Activated naive CD8-positive, alpha-beta T cell (primary cell): ENCODE measurements around the gene COPA.

Source experiments
- H3K27ac Mint-ChIP-seq: one replicate; pipeline ENCODE4 v1.8.0; 2021; ENCODE audit warnings: mixed read lengths
- H3K27me3 Mint-ChIP-seq: one replicate; pipeline ENCODE4 v1.8.0; 2021; ENCODE audit warnings: mixed read lengths
- H3K36me3 Mint-ChIP-seq: one replicate; pipeline ENCODE4 v1.8.0; 2021; ENCODE audit warnings: mixed read lengths
- H3K4me1 Mint-ChIP-seq: one replicate; pipeline ENCODE4 v1.8.0; 2021; ENCODE audit warnings: low read depth, mixed read lengths
- H3K4me3 Mint-ChIP-seq: one replicate; pipeline ENCODE4 v1.8.0; 2021; ENCODE audit warnings: mild to moderate bottlenecking, mixed read lengths
- H3K9me3 Mint-ChIP-seq: one replicate; pipeline ENCODE4 v1.8.0; 2021; ENCODE audit warnings: low read depth, mixed read lengths

COPA gene

GRCh38 chr1:160255781-160256300 lies 87.2 kb downstream of the COPA start:
- no peaks in the 10 kb centered on the region for H3K27me3 Mint-ChIP-seq
- H3K4me1 Mint-ChIP-seq = peaks cover 42% of the 10 kb centered on the region
- H3K27ac Mint-ChIP-seq = peak overlapping the region; percentile 16
- peaks cover 8% of the 10 kb centered on the region for H3K36me3 Mint-ChIP-seq
- no peak overlapping the region for H3K4me3 Mint-ChIP-seq
- H3K9me3 Mint-ChIP-seq = no peaks in the 10 kb centered on the region

GRCh38 chr1:160251687-160252526 lies 91.1 kb downstream of the COPA start:
- Mint-ChIP-seq H3K4me1 (peaks cover 20% of the 10 kb centered on the region), H3K4me3 (no peak overlapping the region), H3K36me3 (no peaks in the 10 kb centered on the region), H3K9me3 (no peaks in the 10 kb centered on the region), H3K27ac (no peak overlapping the region), H3K27me3 (no peaks in the 10 kb centered on the region)

- Mint-ChIP-seq H3K36me3 (no peaks in the 10 kb centered on the region), H3K9me3 (no peaks in the 10 kb centered on the region), H3K4me1 (peaks cover 16% of the 10 kb centered on the region), H3K27me3 (no peaks in the 10 kb centered on the region), H3K4me3 (no peak overlapping the region), H3K27ac (peak overlapping the region; percentile 7)
Observed at GRCh38 chr1:160251011-160251410, 92.0 kb downstream of the COPA start.

- H3K4me1 Mint-ChIP-seq = peaks cover 26% of the 10 kb centered on the region
- no peaks in the 10 kb centered on the region for H3K27me3 Mint-ChIP-seq
- no peaks in the 10 kb centered on the region for H3K9me3 Mint-ChIP-seq
- no peak overlapping the region for H3K4me3 Mint-ChIP-seq
- H3K36me3 Mint-ChIP-seq = peaks cover 2% of the 10 kb centered on the region
- H3K27ac Mint-ChIP-seq = no peak overlapping the region
Observed at GRCh38 chr1:160247053-160247452, 96.0 kb downstream of the COPA start.

- Mint-ChIP-seq H3K4me3 (no peak overlapping the region), H3K4me1 (peaks cover 22% of the 10 kb centered on the region), H3K36me3 (peaks cover 3% of the 10 kb centered on the region), H3K27ac (no peak overlapping the region), H3K27me3 (no peaks in the 10 kb centered on the region), H3K9me3 (no peaks in the 10 kb centered on the region)
Observed at GRCh38 chr1:160245434-160245833, 97.6 kb downstream of the COPA start.

- H3K4me3 Mint-ChIP-seq = no peak overlapping the region
- H3K27me3 Mint-ChIP-seq = no peaks in the 10 kb centered on the region
- H3K27ac Mint-ChIP-seq = no peak overlapping the region
- peaks cover 18% of the 10 kb centered on the region for H3K4me1 Mint-ChIP-seq
- H3K36me3 Mint-ChIP-seq = peaks cover 8% of the 10 kb centered on the region
- no peaks in the 10 kb centered on the region for H3K9me3 Mint-ChIP-seq
Observed at GRCh38 chr1:160244209-160244608, 98.8 kb downstream of the COPA start.

- H3K4me3 Mint-ChIP-seq = no peak overlapping the region
- no peaks in the 10 kb centered on the region for H3K9me3 Mint-ChIP-seq
- no peaks in the 10 kb centered on the region for H3K27me3 Mint-ChIP-seq
- no peak overlapping the region for H3K27ac Mint-ChIP-seq
- H3K36me3 Mint-ChIP-seq = peaks cover 8% of the 10 kb centered on the region
- H3K4me1 Mint-ChIP-seq = peaks cover 18% of the 10 kb centered on the region
Observed at GRCh38 chr1:160243767-160244166, 99.3 kb downstream of the COPA start.

GRCh38 chr1:160239582-160240299 lies 103.3 kb downstream of the COPA start:
- Mint-ChIP-seq H3K36me3 (peaks cover 17% of the 10 kb centered on the region), H3K4me3 (no peak overlapping the region), H3K27ac (no peak overlapping the region), H3K27me3 (no peaks in the 10 kb centered on the region), H3K4me1 (peaks cover 5% of the 10 kb centered on the region), H3K9me3 (no peaks in the 10 kb centered on the region)
